ENCODE measurements around the gene MROH8.
A peak's percentile ranks its signal among the peaks of the same experiment; 100 is the strongest.

The MROH8 gene

GRCh38 chr20:37144856-37145404 is 34.4 kb downstream of the MROH8 start (continued):
- TF ChIP-seq POU6F1 (CRISPR knock-in tag; IDR thresholded peaks at IDR 0.05; ENCODE audit: borderline replicate concordance, low read depth) (no peak), PATZ1 (CRISPR knock-in tag; IDR thresholded peaks at IDR 0.05; ENCODE audit: borderline replicate concordance) (no peak)

GRCh38 chr20:37142708-37143107 is 36.6 kb downstream of the MROH8 start:
- TF ChIP-seq ZNF565 (CRISPR knock-in tag; conservative IDR thresholded peaks at IDR 0.05; ENCODE audit: low read depth) (no peak), ISL1 (CRISPR knock-in tag; IDR thresholded peaks at IDR 0.05) (peak; percentile 39; the same call in 1 of the 2 replicates)

GRCh38 chr20:37137547-37137946 is 41.8 kb downstream of the MROH8 start:
- TF ChIP-seq ISL1 (CRISPR knock-in tag; IDR thresholded peaks at IDR 0.05) (peak; percentile 66), GLIS3 (CRISPR knock-in tag; IDR thresholded peaks at IDR 0.05) (no peak)
- peak; percentile 59 for ATAC-seq

More at GRCh38 chr20:37142708-37143107, 36.6 kb downstream of the MROH8 start:
- ATAC-seq = no peak

- TF ChIP-seq CSRNP3 (CRISPR knock-in tag; IDR thresholded peaks at IDR 0.05) (no peak), OSR1 (CRISPR knock-in tag; IDR thresholded peaks at IDR 0.05) (no peak), ISL1 (CRISPR knock-in tag; IDR thresholded peaks at IDR 0.05) (no peak), TOX (CRISPR knock-in tag; IDR thresholded peaks at IDR 0.05; ENCODE audit: borderline replicate concordance) (no peak), ZC3H10 (CRISPR knock-in tag; IDR thresholded peaks at IDR 0.05) (no peak), CSDC2 (CRISPR knock-in tag; IDR thresholded peaks at IDR 0.05) (no peak), PATZ1 (CRISPR knock-in tag; IDR thresholded peaks at IDR 0.05; ENCODE audit: borderline replicate concordance) (no peak), RARB (CRISPR knock-in tag; IDR thresholded peaks at IDR 0.05) (no peak), SNAI2 (CRISPR knock-in tag; IDR thresholded peaks at IDR 0.05) (no peak), ZNF8 (CRISPR knock-in tag; IDR thresholded peaks at IDR 0.05) (no peak), ZFP30 (CRISPR knock-in tag; IDR thresholded peaks at IDR 0.05) (no peak), TCF4 (CRISPR knock-in tag; IDR thresholded peaks at IDR 0.05; ENCODE audit: borderline replicate concordance) (no peak), ZNF565 (CRISPR knock-in tag; conservative IDR thresholded peaks at IDR 0.05; ENCODE audit: low read depth) (no peak), ZFP3 (CRISPR knock-in tag; IDR thresholded peaks at IDR 0.05) (no peak), CREB5 (CRISPR knock-in tag; IDR thresholded peaks at IDR 0.05; ENCODE audit: low read depth) (no peak)
- no peak for ATAC-seq
Measured at GRCh38 chr20:37133952-37134351, 45.4 kb downstream of the MROH8 start.

GRCh38 chr20:37131486-37131885 is 47.9 kb downstream of the MROH8 start:
- ATAC-seq = no peak
- TF ChIP-seq OSR1 (CRISPR knock-in tag; IDR thresholded peaks at IDR 0.05) (no peak), CSRNP3 (CRISPR knock-in tag; IDR thresholded peaks at IDR 0.05) (no peak), PPARA (CRISPR knock-in tag; IDR thresholded peaks at IDR 0.05; ENCODE audit: borderline replicate concordance) (no peak), CREB5 (CRISPR knock-in tag; IDR thresholded peaks at IDR 0.05; ENCODE audit: low read depth) (no peak), BACH2 (CRISPR knock-in tag; IDR thresholded peaks at IDR 0.05; ENCODE audit: borderline replicate concordance) (no peak), ZFP3 (CRISPR knock-in tag; IDR thresholded peaks at IDR 0.05) (no peak), TOX (CRISPR knock-in tag; IDR thresholded peaks at IDR 0.05; ENCODE audit: borderline replicate concordance) (no peak), CSDC2 (CRISPR knock-in tag; IDR thresholded peaks at IDR 0.05) (no peak), ZNF565 (CRISPR knock-in tag; conservative IDR thresholded peaks at IDR 0.05; ENCODE audit: low read depth) (no peak), SNAI2 (CRISPR knock-in tag; IDR thresholded peaks at IDR 0.05) (no peak), ZC3H10 (CRISPR knock-in tag; IDR thresholded peaks at IDR 0.05) (no peak)

All from SK-N-SH treated with all-trans-retinoic acid at 6 μM for 48 hours (cell line).